ENCODE results near the gene KRT82.

KRT82 gene

GRCh38 chr12:52360106-52360662 lies 46.0 kb downstream of the KRT82 start:
- no peak overlapping the region for H3K4me3 ChIP-seq (ENCODE audit: low read depth, low read length, poor library complexity, severe bottlenecking)
- no peaks in the 10 kb centered on the region for H3K9me2 ChIP-seq (ENCODE audit: low read depth, low read length)

GRCh38 chr12:52359621-52360061 lies 46.5 kb downstream of the KRT82 start:
- Histone ChIP-seq H3K4me3 (ENCODE audit: low read depth, low read length, poor library complexity, severe bottlenecking) (no peak overlapping the region), H3K9me3 (ENCODE audit: low read length) (no peaks in the 10 kb centered on the region), H3K4me1 (ENCODE audit: insufficient read depth, low read length, severe bottlenecking) (peaks cover 23% of the 10 kb centered on the region), H3K79me2 (ENCODE audit: insufficient read depth, low read length) (no peaks in the 10 kb centered on the region), H3K4me2 (ENCODE audit: low read length) (no peak overlapping the region), H3K27ac (ENCODE audit: low read depth, low read length, poor library complexity, severe bottlenecking) (no peak overlapping the region), H3F3A (ENCODE audit: insufficient read depth, low read length) (no peaks in the 10 kb centered on the region), H3K9me2 (ENCODE audit: low read depth, low read length) (no peaks in the 10 kb centered on the region), H2AFZ (ENCODE audit: low read length) (no peak overlapping the region), H4K20me1 (ENCODE audit: insufficient read depth, low read length) (no peaks in the 10 kb centered on the region), H3K27me3 (ENCODE audit: insufficient read depth, low read length) (no peaks in the 10 kb centered on the region), H3K9ac (ENCODE audit: low read length) (no peak overlapping the region), H3K36me3 (ENCODE audit: insufficient read depth, low read length) (no peaks in the 10 kb centered on the region)
- TF ChIP-seq CTCF (IDR thresholded peaks at IDR 0.05; ENCODE audit: low read length) (no peak), EZH2 (IDR thresholded peaks at IDR 0.05; ENCODE audit: borderline replicate concordance, low read length) (no peak)

More at GRCh38 chr12:52360106-52360662, 46.0 kb downstream of the KRT82 start:
- Histone ChIP-seq H3F3A (ENCODE audit: insufficient read depth, low read length) (no peaks in the 10 kb centered on the region), H4K20me1 (ENCODE audit: insufficient read depth, low read length) (no peaks in the 10 kb centered on the region), H3K9ac (ENCODE audit: low read length) (no peak overlapping the region), H3K27ac (ENCODE audit: low read depth, low read length, poor library complexity, severe bottlenecking) (no peak overlapping the region), H3K27me3 (ENCODE audit: insufficient read depth, low read length) (no peaks in the 10 kb centered on the region), H3K4me1 (ENCODE audit: insufficient read depth, low read length, severe bottlenecking) (peaks cover 23% of the 10 kb centered on the region), H3K36me3 (ENCODE audit: insufficient read depth, low read length) (no peaks in the 10 kb centered on the region), H3K4me2 (ENCODE audit: low read length) (no peak overlapping the region), H3K9me3 (ENCODE audit: low read length) (no peaks in the 10 kb centered on the region), H3K79me2 (ENCODE audit: insufficient read depth, low read length) (no peaks in the 10 kb centered on the region), H2AFZ (ENCODE audit: low read length) (no peak overlapping the region)
- no peak for TF ChIP-seq EZH2 (IDR thresholded peaks at IDR 0.05; ENCODE audit: borderline replicate concordance, low read length)
- no peak for TF ChIP-seq CTCF (IDR thresholded peaks at IDR 0.05; ENCODE audit: low read length)

DNA sequence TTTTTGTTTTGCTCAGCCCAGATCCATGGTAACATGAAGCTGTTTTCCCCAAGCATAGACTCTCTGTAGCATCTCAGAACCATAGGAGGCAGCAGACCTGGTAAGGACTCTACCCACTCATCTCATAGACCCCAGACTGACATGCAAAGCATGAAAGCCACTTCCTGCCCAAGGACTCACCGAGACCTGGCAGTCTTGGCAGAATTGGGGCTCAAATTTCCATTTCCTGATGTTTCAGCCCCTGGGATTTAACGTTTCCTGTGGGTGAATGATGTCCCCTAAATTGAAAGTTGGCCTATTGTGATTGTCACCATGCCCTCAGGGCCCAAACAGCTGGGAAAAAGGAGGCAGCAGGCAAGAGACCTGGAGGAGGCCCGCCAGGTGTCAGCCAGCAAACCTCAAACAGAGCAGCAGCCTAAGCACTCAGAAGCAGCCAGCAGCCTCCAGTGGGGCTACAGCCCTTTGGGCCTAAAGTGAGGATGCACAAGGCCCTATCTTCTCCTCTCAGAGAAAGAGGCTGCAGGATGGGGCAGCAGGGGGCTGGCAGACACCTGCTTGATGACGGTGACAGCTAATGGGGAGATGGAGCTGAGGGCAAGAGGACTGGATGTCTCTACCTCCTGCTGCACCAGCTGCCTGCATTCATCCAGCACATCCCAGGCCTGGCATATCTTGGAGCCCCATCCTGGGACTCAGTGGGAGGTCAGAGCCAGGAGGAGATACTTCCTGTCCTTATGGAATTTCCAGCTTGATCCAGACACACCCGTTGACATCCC lies 47.4 kb downstream of the KRT82 start:
- Histone ChIP-seq H4K20me1 (ENCODE audit: insufficient read depth, low read length) (no peaks in the 10 kb centered on the region), H3K27me3 (ENCODE audit: insufficient read depth, low read length) (no peaks in the 10 kb centered on the region), H3K79me2 (ENCODE audit: insufficient read depth, low read length) (no peaks in the 10 kb centered on the region), H3K9me2 (ENCODE audit: low read depth, low read length) (no peaks in the 10 kb centered on the region), H3K9me3 (ENCODE audit: low read length) (no peaks in the 10 kb centered on the region), H3K4me3 (ENCODE audit: low read depth, low read length, poor library complexity, severe bottlenecking) (peak overlapping the region; percentile 7), H3F3A (ENCODE audit: insufficient read depth, low read length) (no peaks in the 10 kb centered on the region), H2AFZ (ENCODE audit: low read length) (no peak overlapping the region), H3K27ac (ENCODE audit: low read depth, low read length, poor library complexity, severe bottlenecking) (peak overlapping the region; percentile 84), H3K36me3 (ENCODE audit: insufficient read depth, low read length) (no peaks in the 10 kb centered on the region), H3K4me1 (ENCODE audit: insufficient read depth, low read length, severe bottlenecking) (peaks cover 23% of the 10 kb centered on the region), H3K4me2 (ENCODE audit: low read length) (peak overlapping the region; percentile 49; the same call in 1 of the 2 replicates), H3K9ac (ENCODE audit: low read length) (no peak overlapping the region; the same call in 1 of the 2 replicates)
- TF ChIP-seq EZH2 (IDR thresholded peaks at IDR 0.05; ENCODE audit: borderline replicate concordance, low read length) (no peak), CTCF (IDR thresholded peaks at IDR 0.05; ENCODE audit: low read length) (peak; percentile 31; the same call in 1 of the 2 replicates)

All from OCI-LY1 (cell line).